ENCODE data around the gene CRYL1. TPM values are rescaled to one million over a fixed set of nuclear protein-coding genes. Genes with fewer than 3 reads are reported as not detected.
"Not testable (repeated sequence)": the region's sequence is repeated elsewhere in the genome, so short reads cannot be mapped to it uniquely, and the experiment has no call there.

The CRYL1 gene
- total RNA-seq, 2 experiments from 2014 or later = 14.9 to 16.5 TPM

DNA sequence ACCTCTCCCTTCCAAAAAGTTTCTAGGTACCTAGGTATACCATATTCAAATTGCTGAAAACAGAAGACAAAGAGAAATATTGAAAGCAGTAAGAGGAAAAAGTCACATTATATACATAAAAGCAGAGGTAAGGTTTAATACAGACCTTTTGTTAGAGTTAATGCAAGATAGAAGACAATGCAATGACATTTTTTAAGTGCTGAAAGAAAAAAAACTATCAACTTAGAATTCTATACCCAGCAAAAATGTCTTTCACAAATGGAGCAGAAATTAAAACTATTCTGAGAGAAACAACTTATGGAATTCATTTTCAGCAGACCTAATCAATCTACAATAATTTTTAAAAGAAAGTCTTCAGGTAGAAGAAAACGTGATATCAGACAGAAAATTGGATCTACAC lies 77.2 kb downstream of the CRYL1 start:
- peaks cover 5% of the 10 kb centered on the region for H3K4me1 Mint-ChIP-seq
- DNase-seq (no peak), ATAC-seq (ENCODE audit: low read depth) (no peak)
- H3K4me3 Mint-ChIP-seq = no peak overlapping the region
- peaks cover 24% of the 10 kb centered on the region for H3K9me3 Mint-ChIP-seq
- POLR2A ChIA-PET = no interaction called here
- H3K27me3 Mint-ChIP-seq = no peaks in the 10 kb centered on the region
- no peak overlapping the region for H3K27ac Mint-ChIP-seq
- H3K36me3 Mint-ChIP-seq = peaks cover 36% of the 10 kb centered on the region

DNA sequence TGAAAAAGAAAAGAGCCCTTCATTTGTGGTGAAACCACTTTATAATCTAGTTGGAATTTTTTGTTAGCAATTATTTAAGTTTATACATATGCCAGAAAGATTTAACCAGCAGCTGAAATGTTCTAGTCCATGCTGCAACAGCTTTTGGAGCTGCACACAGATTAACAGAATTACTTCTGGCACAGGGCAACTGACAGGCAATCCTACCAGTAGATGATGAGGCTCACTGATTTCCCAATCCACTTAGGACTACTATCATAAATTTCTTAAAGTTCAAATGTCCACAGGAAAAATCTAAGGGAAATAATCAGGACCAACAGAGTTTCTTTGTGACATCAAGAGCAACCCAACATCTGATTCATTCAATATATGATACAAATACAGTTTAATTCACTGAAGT lies 78.8 kb downstream of the CRYL1 start:
- Mint-ChIP-seq H3K4me1 (peaks cover 5% of the 10 kb centered on the region), H3K4me3 (no peak overlapping the region), H3K27me3 (no peaks in the 10 kb centered on the region), H3K27ac (no peak overlapping the region), H3K36me3 (peaks cover 34% of the 10 kb centered on the region), H3K9me3 (peaks cover 22% of the 10 kb centered on the region)
- POLR2A ChIA-PET = interaction anchor here (0.5 kb wide), 1 partner anchor 24 kb away, joined by 3 read pairs; no protein-coding TSS in a partner anchor
- DNase-seq (no peak), ATAC-seq (ENCODE audit: low read depth) (no peak)

- Mint-ChIP-seq H3K9me3 (peaks cover 22% of the 10 kb centered on the region), H3K4me3 (no peak overlapping the region), H3K4me1 (peaks cover 3% of the 10 kb centered on the region), H3K27ac (no peak overlapping the region), H3K27me3 (no peaks in the 10 kb centered on the region), H3K36me3 (peaks cover 31% of the 10 kb centered on the region)
- DNase-seq (no peak), ATAC-seq (ENCODE audit: low read depth) (no peak)
- POLR2A ChIA-PET = interaction anchor here (0.5 kb wide), 1 partner anchor 25 kb away, joined by 3 read pairs; no protein-coding TSS in a partner anchor
Measured at GRCh38 chr13:20446405-20446804, 79.3 kb downstream of the CRYL1 start.

DNA sequence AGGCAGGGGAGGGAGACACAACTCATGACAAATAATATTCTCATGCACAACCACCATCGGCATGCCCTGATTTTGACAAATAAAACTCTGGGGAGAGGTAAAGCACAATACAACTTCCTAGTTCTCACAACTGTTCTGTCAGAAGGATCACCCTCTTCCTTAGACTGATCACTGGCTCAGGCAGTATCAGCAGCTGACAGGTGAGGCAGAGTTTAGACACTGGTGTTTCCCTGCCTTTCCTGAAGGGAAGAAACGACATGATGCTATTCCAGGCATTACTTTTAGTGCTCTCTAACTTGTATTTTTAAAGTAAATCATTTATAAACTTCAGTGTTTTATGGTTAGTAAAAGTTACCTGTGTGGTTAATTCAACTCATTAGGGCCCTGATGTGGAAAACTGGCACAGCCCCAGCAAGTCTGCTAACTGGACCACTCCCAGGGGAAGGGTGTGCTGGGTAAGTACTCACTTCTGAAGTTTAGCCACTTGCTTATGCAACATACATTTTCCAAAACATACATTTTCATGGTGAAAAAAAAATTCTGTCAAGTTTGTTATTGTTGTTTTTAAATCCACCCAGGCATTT lies 82.8 kb downstream of the CRYL1 start:
- DNase-seq (no peak), ATAC-seq (ENCODE audit: low read depth) (no peak)
- H3K9me3 Mint-ChIP-seq = peaks cover 3% of the 10 kb centered on the region
- H3K27ac Mint-ChIP-seq = no peak overlapping the region
- POLR2A ChIA-PET = no interaction called here
- H3K4me1 Mint-ChIP-seq = no peaks in the 10 kb centered on the region
- no peaks in the 10 kb centered on the region for H3K27me3 Mint-ChIP-seq
- peaks cover 19% of the 10 kb centered on the region for H3K36me3 Mint-ChIP-seq
- no peak overlapping the region for H3K4me3 Mint-ChIP-seq

DNA sequence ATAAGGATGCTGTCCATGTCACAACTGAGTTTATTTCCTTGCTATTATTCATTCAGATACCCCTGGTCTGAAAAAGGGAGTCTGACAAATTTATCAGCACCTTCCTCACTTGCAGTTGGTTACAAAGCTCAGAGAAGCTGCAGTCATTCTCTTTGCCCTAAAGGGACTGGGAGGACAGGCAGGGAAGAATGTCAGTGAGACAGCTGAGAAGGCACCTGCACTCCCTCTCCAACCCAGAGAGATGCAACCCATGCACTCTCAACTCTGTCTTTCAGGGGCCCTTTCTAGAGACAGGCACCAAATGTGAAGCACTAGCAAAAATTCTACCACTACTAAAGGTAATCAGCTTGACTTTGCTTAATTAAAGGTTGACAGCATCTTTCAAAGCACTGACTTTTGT lies 83.3 kb downstream of the CRYL1 start:
- Mint-ChIP-seq H3K4me1 (no peaks in the 10 kb centered on the region), H3K4me3 (no peak overlapping the region), H3K27ac (no peak overlapping the region), H3K27me3 (no peaks in the 10 kb centered on the region), H3K36me3 (peaks cover 15% of the 10 kb centered on the region), H3K9me3 (no peaks in the 10 kb centered on the region)
- no peak for DNase-seq
- POLR2A ChIA-PET = no interaction called here
- no peak for ATAC-seq (ENCODE audit: low read depth)

DNA sequence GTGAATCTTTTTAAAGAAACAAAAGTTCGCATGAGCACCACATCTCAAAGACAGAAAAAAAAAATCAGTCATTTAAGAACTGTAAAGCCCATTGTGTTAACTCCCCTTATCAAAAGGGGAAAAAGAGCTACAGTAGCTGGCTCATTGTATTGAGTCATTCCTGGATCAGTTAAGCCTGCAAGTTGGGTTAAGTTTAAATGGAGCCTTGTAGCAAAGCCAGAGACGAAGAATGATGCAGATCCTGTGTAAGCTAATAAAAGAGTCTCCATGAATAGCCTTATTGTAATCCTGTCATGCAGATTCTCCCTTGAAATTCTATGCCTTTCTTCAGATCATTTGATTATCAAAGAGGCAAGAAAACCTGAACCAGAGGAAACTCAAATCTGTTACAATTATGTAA lies 83.8 kb downstream of the CRYL1 start:
- Mint-ChIP-seq H3K27ac (no peak overlapping the region), H3K36me3 (peaks cover 15% of the 10 kb centered on the region), H3K27me3 (no peaks in the 10 kb centered on the region), H3K4me3 (no peak overlapping the region), H3K4me1 (no peaks in the 10 kb centered on the region), H3K9me3 (no peaks in the 10 kb centered on the region)
- no peak for DNase-seq
- POLR2A ChIA-PET = no interaction called here
- ATAC-seq (ENCODE audit: low read depth) = no peak

DNA sequence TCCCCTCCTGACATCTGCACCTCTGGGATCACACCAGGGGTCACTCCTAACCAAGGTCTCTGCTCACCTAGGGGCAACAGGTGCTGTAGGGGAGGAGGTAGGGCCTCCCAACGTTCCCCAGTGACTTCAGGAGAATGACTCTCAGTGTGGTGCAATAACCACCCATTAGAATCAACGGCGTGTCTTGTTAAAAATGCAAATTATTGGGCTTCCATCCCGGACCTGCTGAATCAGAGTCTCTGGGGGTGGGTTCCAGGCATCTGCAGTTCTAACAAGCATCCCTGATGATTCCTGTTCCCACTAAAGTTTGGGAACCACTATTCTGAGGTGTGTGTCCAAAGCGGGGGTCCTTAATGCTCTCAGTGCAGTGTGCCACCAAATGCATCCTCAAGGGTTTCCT lies 84.6 kb downstream of the CRYL1 start:
- Mint-ChIP-seq H3K27me3 (no peaks in the 10 kb centered on the region), H3K9me3 (no peaks in the 10 kb centered on the region), H3K4me1 (no peaks in the 10 kb centered on the region), H3K36me3 (peaks cover 9% of the 10 kb centered on the region), H3K4me3 (no peak overlapping the region), H3K27ac (no peak overlapping the region)
- DNase-seq = no peak
- no peak for ATAC-seq (ENCODE audit: low read depth)
- POLR2A ChIA-PET = no interaction called here

DNA sequence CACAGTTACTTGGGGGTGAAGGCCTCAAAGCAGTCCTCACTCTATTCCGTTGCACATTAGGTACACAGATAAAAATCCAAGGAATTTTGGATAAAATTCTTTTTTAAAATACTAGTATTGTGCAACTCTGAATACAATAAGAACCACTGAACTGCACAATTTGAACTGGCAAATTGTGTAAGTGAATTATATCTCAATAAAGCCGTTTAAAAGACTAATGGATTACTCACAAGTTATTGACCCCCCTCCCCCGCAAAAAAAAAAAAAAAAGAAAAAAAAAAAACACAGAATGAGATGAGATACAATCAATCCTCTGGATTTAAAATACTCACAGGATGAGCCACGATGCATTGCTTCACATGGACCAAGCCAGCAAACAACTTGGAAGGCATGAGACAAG lies 86.4 kb downstream of the CRYL1 start:
- Mint-ChIP-seq H3K4me3 (no peak overlapping the region), H3K4me1 (peaks cover 1% of the 10 kb centered on the region), H3K27me3 (no peaks in the 10 kb centered on the region), H3K36me3 (peaks cover 3% of the 10 kb centered on the region), H3K9me3 (no peaks in the 10 kb centered on the region), H3K27ac (no peak overlapping the region)
- DNase-seq = no peak
- POLR2A ChIA-PET = no interaction called here
- no peak for ATAC-seq (ENCODE audit: low read depth)

DNA sequence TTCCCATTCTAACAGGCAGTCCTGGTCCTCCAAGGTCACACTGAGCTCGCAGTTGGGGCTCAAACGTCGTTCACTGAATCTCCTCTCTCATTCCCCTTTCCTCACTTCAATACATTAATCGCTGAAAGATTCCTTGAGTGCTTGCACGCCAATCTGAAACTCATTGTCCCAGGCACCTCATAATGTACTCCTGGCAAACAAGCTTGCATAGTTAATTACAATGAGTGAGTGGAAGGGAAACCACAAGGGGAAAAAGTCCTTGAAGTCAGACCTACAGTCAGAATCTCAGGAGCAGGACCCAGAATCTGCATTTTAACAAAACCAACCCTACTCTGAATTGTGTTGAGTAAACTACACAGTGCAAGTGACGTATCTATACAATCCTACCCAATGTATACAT lies 86.9 kb downstream of the CRYL1 start:
- H3K4me1 Mint-ChIP-seq = peaks cover 1% of the 10 kb centered on the region
- POLR2A ChIA-PET = no interaction called here
- ATAC-seq (ENCODE audit: low read depth) = no peak

DNA sequence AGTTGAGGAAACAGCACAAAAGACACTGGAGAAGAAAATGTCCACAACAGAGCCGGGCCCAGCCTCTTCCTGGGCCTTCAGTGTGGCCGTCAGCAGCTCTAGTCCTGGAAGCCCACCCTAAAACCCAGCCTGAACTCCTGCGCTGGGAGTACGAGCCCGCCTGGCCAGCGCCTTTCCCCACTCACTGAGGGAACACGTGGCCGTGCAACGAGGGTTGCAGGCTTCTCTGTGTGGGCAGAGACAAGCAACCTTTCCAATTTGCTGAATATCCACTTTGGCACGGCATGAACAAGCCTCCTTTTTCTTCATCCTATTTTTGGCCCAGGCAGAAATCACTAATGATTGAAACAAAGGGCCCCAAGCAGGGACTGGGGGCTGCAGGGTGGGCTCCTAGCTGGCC lies 89.2 kb downstream of the CRYL1 start:
- POLR2A ChIA-PET = no interaction called here
- Mint-ChIP-seq H3K4me1 (peaks cover 1% of the 10 kb centered on the region), H3K36me3 (no peaks in the 10 kb centered on the region), H3K27me3 (no peaks in the 10 kb centered on the region), H3K9me3 (no peaks in the 10 kb centered on the region), H3K27ac (no peak overlapping the region), H3K4me3 (no peak overlapping the region)
- DNase-seq (no peak), ATAC-seq (ENCODE audit: low read depth) (no peak)

More for the DNA sequence above, 86.9 kb downstream of the CRYL1 start:
- Mint-ChIP-seq H3K27ac (no peak overlapping the region), H3K4me3 (no peak overlapping the region), H3K9me3 (no peaks in the 10 kb centered on the region), H3K27me3 (no peaks in the 10 kb centered on the region), H3K36me3 (peaks cover 2% of the 10 kb centered on the region)
- no peak for DNase-seq

DNA sequence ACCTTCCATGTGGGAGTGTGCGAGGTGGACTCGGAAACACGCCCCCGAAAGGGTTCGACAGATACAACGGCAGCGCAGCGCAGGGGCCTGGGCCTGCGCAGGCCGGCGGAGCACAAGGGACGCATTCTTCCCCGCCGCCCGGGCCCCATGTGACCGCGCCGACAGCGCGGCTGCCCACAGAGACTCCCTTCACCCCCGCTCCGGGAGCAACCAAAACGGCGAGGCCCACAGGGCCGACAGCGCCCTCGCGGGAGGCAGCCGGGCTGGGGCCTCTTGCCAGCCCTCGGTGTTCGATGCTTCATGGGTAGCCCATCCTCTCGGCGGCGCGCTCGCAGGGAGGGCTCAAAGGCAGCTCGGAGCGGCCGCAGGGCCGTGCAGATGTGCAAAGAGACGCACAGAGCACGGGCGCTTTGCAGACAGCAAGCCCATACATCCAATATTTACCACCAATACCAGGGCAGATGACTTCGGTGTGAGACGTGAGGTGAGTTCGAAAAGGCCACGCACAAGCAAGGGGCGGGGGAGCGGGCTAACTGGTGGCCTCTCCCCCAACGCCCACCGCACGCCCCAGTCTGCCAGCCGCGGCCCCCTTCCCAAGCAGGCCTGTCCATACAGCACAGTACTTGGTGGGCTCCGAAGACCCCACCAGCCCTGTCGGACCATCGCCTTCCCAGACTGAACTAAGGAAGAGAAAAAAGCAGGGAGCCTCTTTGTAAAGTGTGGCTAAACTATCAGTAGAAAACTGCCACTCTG lies 89.9 kb downstream of the CRYL1 start:
- no peak for ATAC-seq (ENCODE audit: low read depth)
- Mint-ChIP-seq H3K4me1 (peaks cover 1% of the 10 kb centered on the region), H3K27ac (no peak overlapping the region), H3K4me3 (no peak overlapping the region), H3K9me3 (no peaks in the 10 kb centered on the region), H3K27me3 (no peaks in the 10 kb centered on the region), H3K36me3 (no peaks in the 10 kb centered on the region)
- POLR2A ChIA-PET = no interaction called here
- no peak for DNase-seq

GRCh38 chr13:20434210-20434609 lies 91.4 kb downstream of the CRYL1 start:
- ATAC-seq (ENCODE audit: low read depth); H3K27me3 Mint-ChIP-seq; POLR2A ChIA-PET; H3K36me3 Mint-ChIP-seq; DNase-seq; H3K4me3 Mint-ChIP-seq; H3K27ac Mint-ChIP-seq; H3K4me1 Mint-ChIP-seq; H3K9me3 Mint-ChIP-seq: not testable (repeated sequence)

- Mint-ChIP-seq H3K36me3 (peaks cover 3% of the 10 kb centered on the region), H3K27ac (no peak overlapping the region), H3K9me3 (no peaks in the 10 kb centered on the region), H3K4me1 (peaks cover 5% of the 10 kb centered on the region), H3K4me3 (no peak overlapping the region), H3K27me3 (peaks cover 3% of the 10 kb centered on the region)
- POLR2A ChIA-PET = no interaction called here
- DNase-seq (no peak), ATAC-seq (ENCODE audit: low read depth) (no peak)
Measured at GRCh38 chr13:20431687-20432384, 93.8 kb downstream of the CRYL1 start.

GRCh38 chr13:20431080-20431479 lies 94.6 kb downstream of the CRYL1 start:
- ATAC-seq (ENCODE audit: low read depth) = no peak
- H3K27ac Mint-ChIP-seq = no peak overlapping the region

More at GRCh38 chr13:20431080-20431479, 94.6 kb downstream of the CRYL1 start:
- Mint-ChIP-seq H3K27me3 (peaks cover 3% of the 10 kb centered on the region), H3K4me3 (no peak overlapping the region), H3K36me3 (peaks cover 7% of the 10 kb centered on the region), H3K9me3 (no peaks in the 10 kb centered on the region), H3K4me1 (peaks cover 7% of the 10 kb centered on the region)
- POLR2A ChIA-PET = interaction anchor here (0.6 kb wide), 1 partner anchor 13 kb away, joined by 4 read pairs; no protein-coding TSS in a partner anchor
- DNase-seq = no peak
